ENCODE measurements around the gene DCP1A.

DNA sequence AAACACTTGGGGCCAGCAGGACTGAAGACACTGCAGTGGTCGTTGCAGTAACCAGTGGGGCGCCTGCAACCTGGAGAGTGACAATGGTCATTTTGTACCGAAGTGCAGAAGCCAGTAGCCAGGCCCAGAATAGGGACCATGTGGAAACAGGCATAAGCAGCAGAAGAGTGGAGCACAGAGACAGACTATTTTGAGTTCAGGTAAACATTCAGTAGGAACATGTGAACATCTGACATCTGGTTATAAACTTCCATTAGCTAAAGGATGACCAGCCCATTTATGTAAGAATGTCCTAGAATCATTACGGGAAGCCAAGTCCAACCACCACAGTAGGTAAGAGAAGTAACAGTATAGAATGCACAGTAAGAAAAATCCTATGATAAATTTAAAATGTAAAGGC, 59.1 kb downstream of the DCP1A start:
- TF ChIP-seq, protein P1, sequence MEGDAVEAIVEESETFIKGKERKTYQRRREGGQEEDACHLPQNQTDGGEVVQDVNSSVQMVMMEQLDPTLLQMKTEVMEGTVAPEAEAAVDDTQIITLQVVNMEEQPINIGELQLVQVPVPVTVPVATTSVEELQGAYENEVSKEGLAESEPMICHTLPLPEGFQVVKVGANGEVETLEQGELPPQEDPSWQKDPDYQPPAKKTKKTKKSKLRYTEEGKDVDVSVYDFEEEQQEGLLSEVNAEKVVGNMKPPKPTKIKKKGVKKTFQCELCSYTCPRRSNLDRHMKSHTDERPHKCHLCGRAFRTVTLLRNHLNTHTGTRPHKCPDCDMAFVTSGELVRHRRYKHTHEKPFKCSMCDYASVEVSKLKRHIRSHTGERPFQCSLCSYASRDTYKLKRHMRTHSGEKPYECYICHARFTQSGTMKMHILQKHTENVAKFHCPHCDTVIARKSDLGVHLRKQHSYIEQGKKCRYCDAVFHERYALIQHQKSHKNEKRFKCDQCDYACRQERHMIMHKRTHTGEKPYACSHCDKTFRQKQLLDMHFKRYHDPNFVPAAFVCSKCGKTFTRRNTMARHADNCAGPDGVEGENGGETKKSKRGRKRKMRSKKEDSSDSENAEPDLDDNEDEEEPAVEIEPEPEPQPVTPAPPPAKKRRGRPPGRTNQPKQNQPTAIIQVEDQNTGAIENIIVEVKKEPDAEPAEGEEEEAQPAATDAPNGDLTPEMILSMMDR (IDR thresholded peaks at IDR 0.05; ENCODE audit: insufficient read depth, low read depth, low read length): no peak
- no peak for TF ChIP-seq EZH2 (IDR thresholded peaks at IDR 0.05; ENCODE audit: insufficient read depth, low read length)
